ENCODE results near the gene CLTA.

CLTA gene

DNA sequence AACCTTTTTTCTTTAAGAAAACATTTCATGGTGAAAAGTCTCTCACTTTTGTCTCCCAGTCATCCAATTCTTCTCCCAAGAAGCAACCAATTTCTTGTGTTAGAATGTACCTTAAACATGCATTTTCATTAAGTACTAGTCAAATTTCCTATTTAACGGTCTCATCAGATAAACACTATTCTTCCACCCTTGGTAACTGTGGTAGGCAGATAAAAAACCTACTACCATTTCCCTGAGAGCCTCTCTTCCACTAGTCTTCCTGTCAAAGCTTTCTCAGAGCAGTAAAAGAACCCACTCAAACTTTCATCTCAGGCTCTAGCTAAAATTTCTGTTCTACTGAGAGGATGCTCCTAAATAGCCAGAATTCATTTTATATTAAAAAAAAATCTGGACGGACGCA lies 56.6 kb downstream of the CLTA start:
- no peak for DNase-seq

GRCh38 chr9:36248061-36248460 lies 57.3 kb downstream of the CLTA start:
- peak; percentile 38 for DNase-seq

DNA sequence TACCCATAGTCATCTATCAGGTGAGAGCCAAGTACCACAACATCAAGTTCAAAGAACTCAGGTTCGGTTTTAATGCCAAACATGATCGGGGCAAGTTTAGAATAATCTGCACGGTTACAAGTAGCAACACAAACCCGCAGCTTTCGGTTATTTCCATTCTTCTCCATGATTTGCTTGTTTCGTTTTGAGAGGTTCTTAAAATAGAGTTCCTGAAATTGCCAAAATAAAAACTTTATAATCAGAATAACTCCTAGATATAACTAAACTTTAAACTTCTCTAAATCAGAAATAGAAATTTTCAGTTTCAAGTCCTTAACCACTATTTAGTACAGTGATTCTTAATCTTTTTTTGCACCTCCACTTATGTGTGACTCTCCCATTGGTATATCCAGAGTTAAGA lies 58.5 kb downstream of the CLTA start:
- no peak for DNase-seq

DNA sequence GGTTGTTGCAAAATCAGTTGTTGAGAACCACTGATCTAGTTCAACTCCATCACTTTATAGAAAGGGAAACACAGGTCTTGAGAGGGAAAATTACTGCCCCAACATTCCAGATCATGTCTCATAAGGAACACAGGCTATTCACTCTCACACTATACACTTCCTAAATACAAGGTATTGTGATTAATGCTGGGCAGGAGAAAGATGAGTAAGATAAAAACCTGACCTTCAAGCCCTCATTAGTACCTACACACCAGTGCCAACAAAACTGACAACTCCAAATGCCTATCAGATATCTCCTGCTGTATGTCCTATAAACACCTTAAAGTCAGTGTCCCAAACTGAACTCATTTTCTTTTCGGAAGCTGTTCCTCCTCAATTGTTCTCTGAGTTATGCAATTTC lies 59.4 kb downstream of the CLTA start:
- no peak for DNase-seq

DNA sequence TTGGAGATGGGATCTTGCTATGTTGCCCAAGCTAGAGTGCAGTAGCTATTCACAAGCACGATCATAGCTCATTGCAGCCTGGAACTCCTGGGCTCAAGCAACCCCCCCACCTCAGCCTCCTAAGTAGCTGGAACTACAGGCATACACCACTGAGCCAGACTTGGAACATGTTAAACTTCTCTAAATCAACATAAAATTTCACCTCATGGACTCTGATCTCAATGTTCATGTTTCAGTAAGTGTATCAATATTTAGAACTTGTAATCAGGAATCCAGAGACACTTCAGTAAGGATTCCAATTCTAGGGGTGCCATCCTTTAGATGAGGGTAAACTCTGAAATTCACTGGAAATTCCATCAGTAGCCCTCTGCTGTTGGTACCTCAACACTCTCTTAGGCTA lies 60.7 kb downstream of the CLTA start:
- no peak for DNase-seq

- DNase-seq = peak; percentile 99
These were observed 67.7 kb downstream of the CLTA start, which contains the start of gene GNE for GRCh38 chr9:36258208-36258995. Gene GNE, minus strand, starts transcription at chr9:36258448. Its CDS starts 9,093 bp downstream, at chr9:36249355.

DNA sequence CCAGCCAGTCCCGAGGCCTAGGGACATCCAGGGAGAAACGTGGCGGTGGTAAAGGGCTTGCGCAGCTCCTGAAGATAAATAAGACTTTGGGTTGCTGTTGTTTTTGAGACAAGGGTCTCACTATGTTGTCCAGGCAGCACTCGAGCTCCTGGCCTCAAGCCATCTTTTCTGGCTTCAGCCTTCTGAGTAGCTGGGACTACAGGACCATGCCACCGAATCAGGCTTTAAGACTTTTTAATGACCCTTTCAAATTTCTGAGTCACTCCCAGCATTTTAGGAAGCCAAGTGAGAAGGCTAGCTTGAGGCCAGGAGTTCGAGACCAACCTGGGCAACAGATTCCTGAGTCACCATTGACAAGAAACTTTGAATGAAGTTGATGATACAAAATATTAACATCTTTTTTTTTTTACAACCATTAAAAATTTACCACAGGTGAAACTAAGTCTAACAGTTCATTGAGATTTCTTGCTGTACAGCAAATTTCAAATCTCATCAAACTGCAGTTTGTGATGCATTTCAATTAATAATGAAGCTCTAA lies 68.3 kb downstream of the CLTA start:
- no peak for DNase-seq
